Breast epithelium (tissue), 3 donors: Measurements from ENCODE around the gene PLA2G4D.

Experiments
- CTCF ChIP-seq, 3 donors: fragments of 450-650 bp; IDR thresholded peaks; one replicate each; pipeline ENCODE4 v1.5.1; 2016 to 2017; ENCODE audit warnings: antibody characterized with exemption in 3 of 3, mild to moderate bottlenecking in 3 of 3, moderate library complexity in 3 of 3
- POLR2AphosphoS5 ChIP-seq, 3 donors: sonication (generic); formaldehyde crosslinking; IDR thresholded peaks; one replicate each; pipeline ENCODE4 v1.6.1; 2017; ENCODE audit warnings: antibody characterized with exemption in 3 of 3

DNA sequence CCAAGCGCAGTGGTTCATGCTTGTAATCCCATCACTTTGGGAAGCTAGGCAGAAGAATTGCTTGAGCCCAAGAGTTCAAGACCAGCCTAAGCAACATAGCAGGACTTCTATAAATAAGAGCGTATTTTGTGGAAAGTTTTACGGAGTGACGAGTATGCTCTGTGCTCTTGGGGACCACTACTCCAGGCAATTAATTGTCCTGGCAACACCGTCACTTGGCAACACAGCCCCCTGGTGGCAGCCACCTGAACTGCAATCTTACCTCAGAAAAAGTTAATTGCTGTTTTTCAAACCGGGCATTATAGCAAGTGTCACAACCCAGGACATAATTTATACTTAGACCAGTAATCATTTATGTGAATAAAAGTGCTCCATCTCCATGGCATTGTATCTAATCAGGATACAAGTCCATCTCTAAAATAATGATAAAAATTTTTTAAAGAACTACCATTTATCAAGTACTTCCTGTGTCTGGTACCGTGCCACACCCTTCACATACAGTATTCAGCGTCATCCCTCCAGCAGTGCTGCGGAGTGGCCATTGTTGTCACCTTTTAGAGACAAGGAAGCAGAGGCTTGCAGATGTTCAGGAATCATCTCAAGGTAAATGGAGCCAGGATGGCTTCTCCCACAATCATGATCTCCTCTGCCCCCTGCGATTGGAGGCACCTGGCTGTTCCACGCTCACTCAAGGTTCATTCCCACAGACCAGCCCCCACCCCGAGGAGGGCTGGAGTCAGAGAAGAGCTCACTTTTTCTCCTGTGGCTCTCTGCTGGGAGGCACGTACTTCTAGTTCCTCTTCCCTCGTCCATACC lies 34.5 kb downstream of the PLA2G4D start:
- TF ChIP-seq POLR2AphosphoS5 (IDR thresholded peaks at IDR 0.05) (no peak), CTCF (IDR thresholded peaks at IDR 0.05) (peak; percentile 84 to 88 (median 87))
